Measurements from ENCODE around the gene SLC6A1. TPM values are rescaled to one million over a fixed set of nuclear protein-coding genes. Genes with fewer than 3 reads are reported as not detected.

The SLC6A1 gene
- total RNA-seq, 1 experiment from 2014 or later = not detected

DNA sequence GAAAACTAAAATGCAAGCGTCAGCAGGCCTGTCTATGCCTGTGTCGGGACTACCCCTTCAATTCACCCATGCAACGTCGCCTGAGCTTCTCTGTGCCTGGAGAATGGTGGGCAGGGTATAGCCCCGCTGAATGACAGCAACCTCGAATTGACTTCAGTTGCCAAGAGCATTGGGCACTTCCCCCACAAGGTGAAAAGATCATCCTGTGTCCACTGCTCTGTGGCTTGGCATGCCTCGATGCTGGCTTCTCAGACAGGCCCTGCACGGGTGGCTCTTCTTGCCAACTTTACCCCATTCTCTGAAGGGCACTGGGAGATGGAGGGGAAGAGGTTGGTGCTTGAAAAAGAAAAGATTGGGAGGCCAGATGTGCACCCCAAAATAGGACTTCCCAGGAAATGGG lies 3.3 kb downstream of the SLC6A1 start:
- H3K36me3 ChIP-seq (ENCODE audit: control insufficient read depth in 1 of 2, insufficient read depth in 2 of 2, low read length in 2 of 2) = no peaks in the 10 kb centered on the region
- H3K4me1 ChIP-seq (ENCODE audit: control insufficient read depth in 1 of 2, insufficient read depth in 2 of 2, low read length in 2 of 2) = no peaks in the 10 kb centered on the region
- no peak overlapping the region for H3K4me2 ChIP-seq (ENCODE audit: low read length)
- H3K79me2 ChIP-seq (ENCODE audit: insufficient read depth, low read length) = no peaks in the 10 kb centered on the region
- no peak for ATAC-seq
- no peak overlapping the region for H2AFZ ChIP-seq (ENCODE audit: low read depth, low read length, poor library complexity, severe bottlenecking)
- ChIA-PET RAD21 (ENCODE audit: low non-redundant PET in 1 of 2, low total read pairs in 2 of 2, uncharacterized antibody in 2 of 2, unreplicated experiment in 2 of 2) (no interaction called here), CTCF (no interaction called here), POLR2A (no interaction called here)
- no peaks in the 10 kb centered on the region for H3K9me2 ChIP-seq (ENCODE audit: insufficient read depth)
- H3K9ac ChIP-seq (ENCODE audit: low read length) = no peak overlapping the region
- TF ChIP-seq CEBPB (IDR thresholded peaks at IDR 0.05; ENCODE audit: low read depth) (no peak), EZH2 (IDR thresholded peaks at IDR 0.05) (no peak), ZNF274 (IDR thresholded peaks at IDR 0.05; ENCODE audit: low read depth, low read length) (no peak), FOSL1 (IDR thresholded peaks at IDR 0.05; ENCODE audit: low read depth) (no peak), ZFX (IDR thresholded peaks at IDR 0.05) (no peak), SIN3A (IDR thresholded peaks at IDR 0.05; ENCODE audit: low read depth) (no peak), POLR2A (IDR thresholded peaks at IDR 0.05; ENCODE audit: borderline replicate concordance, extremely low read depth, insufficient read depth, insufficient read length) (no peak), POLR2AphosphoS5 (IDR thresholded peaks at IDR 0.05; ENCODE audit: low read depth, low read length) (no peak)
- intact Hi-C loops (cut with micrococcal nuclease) = no loop called here
- H3K27ac ChIP-seq (ENCODE audit: low read depth, low read length) = no peak overlapping the region
- H3K27me3 ChIP-seq (ENCODE audit: insufficient read depth, low read length) = peaks cover 55% of the 10 kb centered on the region; the same call in 1 of the 2 replicates
- no peaks in the 10 kb centered on the region for H3K9me3 ChIP-seq (ENCODE audit: control insufficient read depth in 1 of 2, insufficient read depth in 1 of 2, low read depth in 1 of 2, low read length in 2 of 2)
- no peak for DNase-seq (ENCODE audit: low read depth, low spot score)
- no peak overlapping the region for H3K4me3 ChIP-seq (replicated peaks in 1 of 2; ENCODE audit: low read depth in 1 of 2, low read length in 2 of 2)
- no peaks in the 10 kb centered on the region for H4K20me1 ChIP-seq (ENCODE audit: insufficient read depth)
- BruUV-seq (replicated peaks) = no TSS peak

DNA sequence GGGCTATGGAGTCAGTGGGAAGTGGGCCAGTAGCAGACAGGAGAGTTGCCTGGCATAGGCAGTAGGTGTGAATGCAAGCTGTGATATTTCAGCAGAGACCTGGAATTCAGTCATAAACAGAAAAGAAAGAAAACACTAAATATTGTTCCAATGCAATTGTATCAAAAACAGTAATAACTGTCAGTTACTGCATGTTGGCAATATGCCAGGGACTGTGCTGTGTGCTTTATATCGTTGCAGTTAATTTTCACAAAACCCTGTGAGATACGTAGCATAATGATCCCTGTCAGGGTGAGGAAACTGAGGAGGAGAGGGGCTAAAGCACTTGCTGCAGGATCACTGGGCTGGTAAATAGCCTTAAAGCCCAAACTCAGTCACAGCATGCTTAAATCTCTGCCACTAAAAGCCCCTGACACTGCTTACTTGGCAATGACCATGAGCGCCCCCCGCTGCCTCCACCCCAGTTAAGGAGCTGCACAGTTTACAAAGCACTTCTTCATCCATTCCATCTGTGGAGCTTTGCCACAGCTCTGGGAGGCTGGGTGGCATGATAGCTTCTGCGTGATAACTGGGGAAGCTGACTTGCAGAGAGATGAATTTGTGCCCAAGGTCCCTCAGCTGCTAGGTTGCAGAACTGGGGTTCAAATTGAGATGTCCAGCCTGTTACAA lies 3.9 kb downstream of the SLC6A1 start:
- Histone ChIP-seq H3K27ac (ENCODE audit: low read depth, low read length) (no peak overlapping the region), H3K4me1 (ENCODE audit: control insufficient read depth in 1 of 2, insufficient read depth in 2 of 2, low read length in 2 of 2) (0 out of 4 replicates have a peak, but pooled peaks cover 0 to 4% of the 10 kb centered on the region in 2 experiments), H3K27me3 (ENCODE audit: insufficient read depth, low read length) (peaks cover 49% of the 10 kb centered on the region; the same call in 1 of the 2 replicates), H2AFZ (ENCODE audit: low read depth, low read length, poor library complexity, severe bottlenecking) (no peak overlapping the region), H3K4me3 (replicated peaks in 1 of 2; ENCODE audit: low read depth in 1 of 2, low read length in 2 of 2) (no peak overlapping the region), H3K9me2 (ENCODE audit: insufficient read depth) (no peaks in the 10 kb centered on the region), H4K20me1 (ENCODE audit: insufficient read depth) (no peaks in the 10 kb centered on the region), H3K4me2 (ENCODE audit: low read length) (no peak overlapping the region), H3K36me3 (ENCODE audit: control insufficient read depth in 1 of 2, insufficient read depth in 2 of 2, low read length in 2 of 2) (no peaks in the 10 kb centered on the region), H3K79me2 (ENCODE audit: insufficient read depth, low read length) (no peaks in the 10 kb centered on the region), H3K9me3 (ENCODE audit: control insufficient read depth in 1 of 2, insufficient read depth in 1 of 2, low read depth in 1 of 2, low read length in 2 of 2) (no peaks in the 10 kb centered on the region), H3K9ac (ENCODE audit: low read length) (no peak overlapping the region)
- CTCF ChIA-PET = interaction anchor here (0.7 kb wide), 1 partner anchor 14 kb away, joined by 3 read pairs; no protein-coding TSS in a partner anchor
- RAD21 ChIA-PET (ENCODE audit: low non-redundant PET in 1 of 2, low total read pairs in 2 of 2, uncharacterized antibody in 2 of 2, unreplicated experiment in 2 of 2) = no interaction called here
- DNase-seq (ENCODE audit: low read depth, low spot score) (no peak), ATAC-seq (no peak)
- intact Hi-C loops (cut with micrococcal nuclease) = no loop called here
- POLR2A ChIA-PET = no interaction called here
- no TSS peak for BruUV-seq (replicated peaks)
- TF ChIP-seq, protein P1, sequence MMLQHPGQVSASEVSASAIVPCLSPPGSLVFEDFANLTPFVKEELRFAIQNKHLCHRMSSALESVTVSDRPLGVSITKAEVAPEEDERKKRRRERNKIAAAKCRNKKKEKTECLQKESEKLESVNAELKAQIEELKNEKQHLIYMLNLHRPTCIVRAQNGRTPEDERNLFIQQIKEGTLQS (IDR thresholded peaks at IDR 0.05) = no peak
- TF ChIP-seq CBX3 (IDR thresholded peaks at IDR 0.05; ENCODE audit: low read depth) (no peak), EZH2phosphoT487 (IDR thresholded peaks at IDR 0.05; ENCODE audit: borderline replicate concordance) (no peak), EZH2 (IDR thresholded peaks at IDR 0.05) (0 out of 2 replicates have a peak, but pooled peaks have one; percentile 25)
- TF ChIP-seq, protein P2, sequence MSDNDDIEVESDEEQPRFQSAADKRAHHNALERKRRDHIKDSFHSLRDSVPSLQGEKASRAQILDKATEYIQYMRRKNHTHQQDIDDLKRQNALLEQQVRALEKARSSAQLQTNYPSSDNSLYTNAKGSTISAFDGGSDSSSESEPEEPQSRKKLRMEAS (IDR thresholded peaks at IDR 0.05) = no peak

Measured in HCT116 (cell line).